ENCODE results near the gene QRSL1.

Gene QRSL1

DNA sequence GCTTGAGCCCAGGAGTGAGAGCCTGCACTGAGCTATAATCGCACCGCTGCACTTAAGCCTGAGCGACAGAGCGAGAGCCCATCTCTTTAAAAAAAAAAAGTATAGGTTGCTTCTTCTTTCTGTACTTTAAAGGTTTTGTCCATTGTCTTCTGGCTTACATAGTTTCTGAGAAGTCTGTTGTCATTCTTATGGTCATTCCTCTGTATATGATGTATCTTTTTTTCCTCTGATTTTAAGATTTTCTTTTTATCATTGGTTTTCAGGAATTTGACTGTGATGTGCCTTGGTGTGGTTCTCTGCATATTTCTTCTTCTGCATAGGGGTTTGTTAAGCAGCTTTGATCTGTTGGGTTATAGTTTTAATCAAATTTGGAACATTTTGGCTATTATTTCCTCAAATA is 29.1 kb downstream of the QRSL1 start:
- DNase-seq (ENCODE audit: extremely low spot score): no peak
- TF ChIP-seq TARDBP (IDR thresholded peaks at IDR 0.05) (no peak), SUZ12 (IDR thresholded peaks at IDR 0.05) (no peak), CTBP1 (IDR thresholded peaks at IDR 0.05; ENCODE audit: borderline replicate concordance) (no peak), SP1 (IDR thresholded peaks at IDR 0.05) (no peak), FOXK2 (IDR thresholded peaks at IDR 0.05) (no peak), FOXM1 (IDR thresholded peaks at IDR 0.05; ENCODE audit: borderline replicate concordance) (no peak), L3MBTL2 (conservative IDR thresholded peaks at IDR 0.05) (no peak), ELF4 (IDR thresholded peaks at IDR 0.05) (no peak), ZNF384 (IDR thresholded peaks at IDR 0.05) (no peak), FOXA1 (IDR thresholded peaks at IDR 0.05) (no peak), ARNT (IDR thresholded peaks at IDR 0.05) (no peak), BHLHE40 (IDR thresholded peaks at IDR 0.05; ENCODE audit: borderline replicate concordance) (no peak), NFRKB (IDR thresholded peaks at IDR 0.05) (no peak), HDGF (IDR thresholded peaks at IDR 0.05; ENCODE audit: borderline replicate concordance) (no peak), LEF1 (IDR thresholded peaks at IDR 0.05; ENCODE audit: borderline replicate concordance) (no peak)
- TF ChIP-seq, protein P1, sequence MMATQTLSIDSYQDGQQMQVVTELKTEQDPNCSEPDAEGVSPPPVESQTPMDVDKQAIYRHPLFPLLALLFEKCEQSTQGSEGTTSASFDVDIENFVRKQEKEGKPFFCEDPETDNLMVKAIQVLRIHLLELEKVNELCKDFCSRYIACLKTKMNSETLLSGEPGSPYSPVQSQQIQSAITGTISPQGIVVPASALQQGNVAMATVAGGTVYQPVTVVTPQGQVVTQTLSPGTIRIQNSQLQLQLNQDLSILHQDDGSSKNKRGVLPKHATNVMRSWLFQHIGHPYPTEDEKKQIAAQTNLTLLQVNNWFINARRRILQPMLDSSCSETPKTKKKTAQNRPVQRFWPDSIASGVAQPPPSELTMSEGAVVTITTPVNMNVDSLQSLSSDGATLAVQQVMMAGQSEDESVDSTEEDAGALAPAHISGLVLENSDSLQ (IDR thresholded peaks at IDR 0.05): no peak
- CTCF ChIA-PET: no interaction called here
- POLR2A ChIA-PET: no interaction called here

DNA sequence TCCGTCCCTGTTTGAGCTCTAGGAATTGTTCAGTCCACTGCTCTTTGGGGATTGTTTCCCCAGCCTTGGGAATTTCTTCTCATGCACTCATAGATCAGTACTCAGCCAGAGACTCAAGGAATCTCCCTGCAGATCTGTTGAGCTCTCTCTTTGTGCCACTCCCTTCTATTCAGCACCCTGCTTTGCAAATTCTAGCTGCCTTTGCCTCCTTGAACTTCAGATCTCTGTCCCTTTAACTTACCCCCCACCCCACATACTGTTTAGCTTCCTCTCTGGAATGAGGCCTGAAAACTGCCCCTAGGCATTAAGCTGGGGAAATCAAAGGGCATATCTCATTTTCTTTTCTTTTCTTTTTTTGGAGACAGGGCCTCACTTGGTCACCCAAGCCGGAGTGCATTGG is 30.5 kb downstream of the QRSL1 start:
- POLR2A ChIA-PET: no interaction called here
- CTCF ChIA-PET: no interaction called here
- no peak for TF ChIP-seq L3MBTL2 (conservative IDR thresholded peaks at IDR 0.05)
- TF ChIP-seq ARNT (IDR thresholded peaks at IDR 0.05): no peak
- no peak for TF ChIP-seq TARDBP (IDR thresholded peaks at IDR 0.05)
- no peak for TF ChIP-seq CTBP1 (IDR thresholded peaks at IDR 0.05; ENCODE audit: borderline replicate concordance)
- no peak for DNase-seq (ENCODE audit: extremely low spot score)

DNA sequence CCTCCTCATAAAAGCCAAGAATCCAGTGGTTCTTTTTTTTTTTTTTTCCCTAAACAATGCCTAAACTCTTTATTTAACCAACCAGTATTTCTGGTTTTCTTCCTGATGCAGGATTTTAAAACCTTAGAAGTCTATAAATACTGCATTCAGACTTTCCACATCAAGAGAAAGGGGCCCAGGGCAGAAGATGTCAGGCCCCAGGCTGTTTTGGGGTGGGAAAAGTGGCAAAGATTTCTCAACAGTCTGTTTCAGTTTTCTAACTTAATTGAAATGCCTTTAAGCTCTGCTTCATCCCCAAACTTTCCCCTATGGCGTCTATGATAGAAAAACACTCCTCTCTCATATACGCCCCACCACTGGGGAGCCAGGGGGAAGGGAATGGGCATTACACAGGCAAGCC is 33.1 kb downstream of the QRSL1 start:
- DNase-seq (ENCODE audit: extremely low spot score): no peak
- ChIA-PET CTCF (no interaction called here), POLR2A (no interaction called here)
- TF ChIP-seq HDGF (IDR thresholded peaks at IDR 0.05; ENCODE audit: borderline replicate concordance): no peak
- no peak for TF ChIP-seq LEF1 (IDR thresholded peaks at IDR 0.05; ENCODE audit: borderline replicate concordance)
- TF ChIP-seq ARNT (IDR thresholded peaks at IDR 0.05): no peak
- no peak for TF ChIP-seq FOXA1 (IDR thresholded peaks at IDR 0.05)
- TF ChIP-seq L3MBTL2 (conservative IDR thresholded peaks at IDR 0.05): no peak
- TF ChIP-seq CTBP1 (IDR thresholded peaks at IDR 0.05; ENCODE audit: borderline replicate concordance): no peak
- TF ChIP-seq ELF4 (IDR thresholded peaks at IDR 0.05): no peak
- no peak for TF ChIP-seq FOXM1 (IDR thresholded peaks at IDR 0.05; ENCODE audit: borderline replicate concordance)
- no peak for TF ChIP-seq SUZ12 (IDR thresholded peaks at IDR 0.05)
- no peak for TF ChIP-seq FOXK2 (IDR thresholded peaks at IDR 0.05)
- TF ChIP-seq TARDBP (IDR thresholded peaks at IDR 0.05): no peak
- no peak for TF ChIP-seq BHLHE40 (IDR thresholded peaks at IDR 0.05; ENCODE audit: borderline replicate concordance)
- TF ChIP-seq, protein P1 (IDR thresholded peaks at IDR 0.05): no peak
- TF ChIP-seq SP1 (IDR thresholded peaks at IDR 0.05): no peak

DNA sequence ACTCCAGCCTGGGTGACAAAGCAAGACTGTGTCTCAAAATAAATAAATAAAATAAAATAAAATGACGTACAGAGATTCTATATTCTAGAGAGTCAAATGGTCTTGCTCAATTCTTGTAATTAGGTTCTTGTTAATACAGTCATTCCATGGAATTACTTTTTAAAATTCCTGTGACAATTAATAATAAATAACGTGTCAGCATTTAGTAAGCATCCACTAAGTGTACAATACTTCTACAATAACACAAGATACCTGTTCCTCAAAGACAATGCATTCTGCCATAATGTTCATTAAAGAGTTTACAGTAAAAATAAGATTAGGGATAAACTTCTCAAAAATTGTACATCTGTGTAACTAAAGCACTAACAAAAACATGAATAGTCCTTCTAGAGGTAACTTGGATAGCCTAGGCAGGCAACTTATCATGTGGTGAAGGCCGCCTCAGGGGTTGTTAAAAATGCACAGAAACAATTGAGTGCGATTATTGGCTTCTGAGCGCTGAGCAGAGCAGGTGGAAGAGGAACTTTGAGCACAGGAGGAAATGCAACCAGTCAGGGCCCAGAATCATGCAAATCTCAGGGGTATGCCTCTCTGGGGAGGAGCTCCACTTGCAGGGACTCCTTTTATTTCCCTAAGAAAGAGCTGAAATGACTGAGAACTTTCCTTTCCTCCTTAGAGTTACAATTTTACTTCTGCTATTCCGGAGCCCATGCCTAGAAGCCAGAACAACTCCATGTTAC is 37.1 kb downstream of the QRSL1 start:
- TF ChIP-seq ARNT (IDR thresholded peaks at IDR 0.05) (no peak), FOXA1 (IDR thresholded peaks at IDR 0.05) (no peak), SUZ12 (IDR thresholded peaks at IDR 0.05) (no peak), ELF4 (IDR thresholded peaks at IDR 0.05) (no peak), L3MBTL2 (conservative IDR thresholded peaks at IDR 0.05) (no peak), ZNF384 (IDR thresholded peaks at IDR 0.05) (no peak), NFRKB (IDR thresholded peaks at IDR 0.05) (no peak), HDGF (IDR thresholded peaks at IDR 0.05; ENCODE audit: borderline replicate concordance) (no peak), CTBP1 (IDR thresholded peaks at IDR 0.05; ENCODE audit: borderline replicate concordance) (no peak)
- ChIA-PET POLR2A (no interaction called here), CTCF (interaction anchor here (0.6 kb wide), 1 partner anchor 26 kb away, joined by 5 read pairs; no protein-coding TSS in a partner anchor)
- DNase-seq (ENCODE audit: extremely low spot score): no peak

DNA sequence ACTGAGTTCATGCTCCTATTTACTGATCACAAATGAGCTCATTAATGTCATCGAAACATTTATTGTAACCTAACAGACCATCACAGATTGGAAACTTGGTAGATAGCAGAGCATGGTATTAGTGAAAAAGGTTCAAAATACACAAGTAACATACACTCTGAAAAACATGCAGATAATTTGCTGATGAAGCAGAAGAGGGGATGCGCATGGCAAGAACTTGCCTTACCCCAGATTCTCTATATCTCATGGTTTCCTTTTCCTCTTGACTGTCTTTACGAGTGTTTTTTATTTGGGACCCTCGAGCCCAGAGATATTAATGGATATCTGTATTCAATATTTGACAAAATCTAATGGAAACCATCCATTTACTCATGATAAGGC is 37.6 kb downstream of the QRSL1 start:
- TF ChIP-seq ARNT (IDR thresholded peaks at IDR 0.05): no peak
- no peak for TF ChIP-seq SP1 (IDR thresholded peaks at IDR 0.05)
- TF ChIP-seq FOXK2 (IDR thresholded peaks at IDR 0.05): no peak
- TF ChIP-seq SUZ12 (IDR thresholded peaks at IDR 0.05): no peak
- no peak for TF ChIP-seq NFRKB (IDR thresholded peaks at IDR 0.05)
- no peak for TF ChIP-seq CTBP1 (IDR thresholded peaks at IDR 0.05; ENCODE audit: borderline replicate concordance)
- TF ChIP-seq, protein P1 (IDR thresholded peaks at IDR 0.05): no peak
- no peak for TF ChIP-seq FOXA1 (IDR thresholded peaks at IDR 0.05)
- TF ChIP-seq FOXM1 (IDR thresholded peaks at IDR 0.05; ENCODE audit: borderline replicate concordance): no peak
- TF ChIP-seq L3MBTL2 (conservative IDR thresholded peaks at IDR 0.05): no peak
- no peak for TF ChIP-seq ELF4 (IDR thresholded peaks at IDR 0.05)
- TF ChIP-seq BHLHE40 (IDR thresholded peaks at IDR 0.05; ENCODE audit: borderline replicate concordance): no peak
- no peak for TF ChIP-seq HDGF (IDR thresholded peaks at IDR 0.05; ENCODE audit: borderline replicate concordance)
- POLR2A ChIA-PET: no interaction called here
- CTCF ChIA-PET: no interaction called here
- no peak for DNase-seq (ENCODE audit: extremely low spot score)

DNA sequence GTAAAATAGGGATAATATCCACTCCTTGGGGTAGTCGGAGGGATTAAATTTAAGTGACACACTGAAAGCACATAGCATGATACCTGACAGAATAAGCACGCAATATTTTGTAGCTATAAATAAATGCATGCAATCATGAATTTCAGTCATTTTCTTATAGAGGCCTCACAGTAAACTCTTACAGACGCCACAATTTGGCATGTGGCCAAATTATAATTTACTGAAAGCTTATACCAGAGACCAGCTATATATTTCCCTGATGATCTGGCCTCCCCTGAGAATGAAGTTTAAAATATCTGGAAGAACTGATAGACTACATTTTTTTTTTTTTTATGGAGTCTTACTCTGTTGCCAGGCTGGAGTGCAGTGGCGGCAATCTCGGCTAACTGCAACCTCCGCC is 40.9 kb downstream of the QRSL1 start:
- no peak for DNase-seq (ENCODE audit: extremely low spot score)
- TF ChIP-seq FOXK2 (IDR thresholded peaks at IDR 0.05) (no peak), CTBP1 (IDR thresholded peaks at IDR 0.05; ENCODE audit: borderline replicate concordance) (no peak), TARDBP (IDR thresholded peaks at IDR 0.05) (no peak), ZNF384 (IDR thresholded peaks at IDR 0.05) (no peak), SUZ12 (IDR thresholded peaks at IDR 0.05) (no peak), FOXA1 (IDR thresholded peaks at IDR 0.05) (no peak), HDGF (IDR thresholded peaks at IDR 0.05; ENCODE audit: borderline replicate concordance) (no peak), ARNT (IDR thresholded peaks at IDR 0.05) (no peak), BHLHE40 (IDR thresholded peaks at IDR 0.05; ENCODE audit: borderline replicate concordance) (no peak), ELF4 (IDR thresholded peaks at IDR 0.05) (no peak), SP1 (IDR thresholded peaks at IDR 0.05) (no peak), NFRKB (IDR thresholded peaks at IDR 0.05) (no peak)
- TF ChIP-seq, protein P1 (IDR thresholded peaks at IDR 0.05): no peak
- ChIA-PET POLR2A (no interaction called here), CTCF (no interaction called here)
